Activated naive CD4-positive, alpha-beta T cell treated with anti-CD3 and anti-CD28 coated beads, Interleukin-2, amount 50 U/mL, for 16 hours (primary cell): ENCODE measurements around the gene STMP1.
"Not testable (repeated sequence)": the region's sequence is repeated elsewhere in the genome, so short reads cannot be mapped to it uniquely, and the experiment has no call there.

Experiments
- DNase-seq: peaks from one replicate; pipeline ENCODE4 v3.0.0-alpha.2; 2020

STMP1 gene

DNA sequence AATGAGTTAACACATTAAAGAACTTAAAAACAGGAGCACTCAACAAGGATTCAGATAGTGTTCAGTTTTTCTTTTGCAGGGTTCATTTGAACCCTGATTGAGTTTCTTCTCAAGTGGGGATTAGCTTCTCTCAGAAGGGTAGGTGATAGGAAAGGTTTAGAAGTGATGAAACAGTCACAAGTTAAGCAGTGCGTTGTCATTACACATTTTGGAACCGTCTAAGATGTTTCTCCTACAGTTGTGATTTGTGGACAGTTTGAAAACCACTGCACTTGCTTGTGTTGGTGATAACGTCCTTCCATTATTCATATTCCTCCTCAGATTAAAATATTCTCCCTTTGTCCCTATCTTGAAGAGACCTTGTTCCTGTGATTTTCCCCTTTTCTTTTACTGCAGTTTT is 2.7 kb downstream of the STMP1 start:
- DNase-seq: no peak

DNA sequence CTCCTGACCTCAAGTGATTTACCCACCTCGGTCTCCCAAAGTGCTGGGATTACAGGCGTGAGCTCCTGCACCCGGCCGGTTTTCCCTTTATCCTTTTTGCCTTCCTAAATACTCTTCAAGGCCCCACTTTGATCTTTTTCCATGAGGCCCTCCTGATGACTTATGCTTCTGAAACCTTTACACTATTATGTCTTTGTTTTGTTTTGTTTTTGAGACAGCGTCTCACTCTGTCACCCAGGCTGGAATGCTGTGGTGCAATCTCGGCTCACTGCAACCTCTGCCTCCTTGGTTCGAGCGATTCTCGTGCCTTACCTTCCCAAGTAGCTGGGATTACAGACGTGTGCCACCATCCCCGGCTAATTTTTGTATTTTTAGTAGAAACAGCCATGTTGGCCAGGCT is 3.8 kb downstream of the STMP1 start:
- DNase-seq: no peak

DNA sequence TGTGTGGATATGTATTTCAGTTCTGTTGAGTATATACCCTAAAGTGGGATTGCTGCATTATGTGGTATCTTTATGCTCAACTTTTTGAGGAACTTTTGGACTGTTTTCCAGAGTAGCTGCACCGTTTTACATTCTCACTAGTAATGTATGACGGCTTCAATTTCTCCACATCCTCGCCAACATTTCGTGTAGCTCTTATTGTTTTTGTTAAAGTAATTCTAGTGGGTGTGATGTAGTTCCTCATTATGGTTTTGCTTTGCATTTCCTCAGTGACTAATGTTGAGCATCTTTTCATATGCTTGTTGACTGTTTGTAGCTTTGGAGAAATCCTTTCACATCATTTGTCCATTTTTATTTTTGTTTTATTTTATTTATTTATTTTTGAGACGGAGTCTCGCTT is 4.5 kb downstream of the STMP1 start:
- DNase-seq: no peak

DNA sequence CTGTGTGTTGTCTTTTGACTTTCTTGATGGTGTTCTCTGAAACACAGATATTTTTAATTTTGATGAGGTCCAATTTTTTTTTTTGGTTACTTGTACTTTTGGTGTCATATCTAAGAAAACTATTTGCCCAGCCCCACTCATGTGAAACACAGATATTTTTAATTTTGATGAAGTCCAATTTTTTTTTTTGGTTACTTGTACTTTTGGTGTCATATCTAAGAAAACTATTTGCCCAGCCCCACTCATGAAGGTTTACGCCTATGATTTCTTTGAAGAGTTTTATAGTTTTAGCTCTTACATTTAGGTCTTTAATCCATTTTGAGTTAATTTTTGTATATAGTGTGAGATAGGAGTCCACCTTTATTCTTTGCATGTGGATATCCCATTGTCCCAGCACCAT is 5.3 kb downstream of the STMP1 start:
- not testable (repeated sequence) for DNase-seq

DNA sequence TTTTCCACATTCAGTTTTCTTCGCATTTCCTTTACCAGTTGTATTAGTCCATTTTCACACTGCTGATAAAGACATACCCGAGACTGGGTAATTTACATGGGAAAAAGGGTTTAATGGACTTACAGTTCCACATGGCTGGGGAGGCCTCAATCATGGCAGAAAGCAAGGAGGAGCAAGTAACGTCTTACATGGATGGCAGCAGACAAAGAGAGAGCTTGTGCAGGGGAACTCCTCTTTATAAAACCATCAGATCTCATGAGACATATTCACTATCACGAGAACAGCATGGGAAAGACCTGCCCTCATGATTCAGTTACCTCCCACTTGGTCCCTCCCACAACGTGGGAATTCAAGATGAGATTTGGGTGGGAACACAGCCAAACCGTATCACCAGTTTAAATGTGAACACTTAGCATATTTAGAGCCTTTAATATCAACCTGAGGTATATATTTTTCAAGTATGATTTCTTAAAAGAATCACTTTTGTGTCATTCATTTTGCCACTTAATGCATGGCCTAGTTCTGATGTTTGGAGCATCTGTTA is 6.6 kb downstream of the STMP1 start:
- DNase-seq: not testable (repeated sequence)

- DNase-seq: no peak
Observed at GRCh38 chr7:135669774-135670173, 7.5 kb downstream of the STMP1 start.

DNA sequence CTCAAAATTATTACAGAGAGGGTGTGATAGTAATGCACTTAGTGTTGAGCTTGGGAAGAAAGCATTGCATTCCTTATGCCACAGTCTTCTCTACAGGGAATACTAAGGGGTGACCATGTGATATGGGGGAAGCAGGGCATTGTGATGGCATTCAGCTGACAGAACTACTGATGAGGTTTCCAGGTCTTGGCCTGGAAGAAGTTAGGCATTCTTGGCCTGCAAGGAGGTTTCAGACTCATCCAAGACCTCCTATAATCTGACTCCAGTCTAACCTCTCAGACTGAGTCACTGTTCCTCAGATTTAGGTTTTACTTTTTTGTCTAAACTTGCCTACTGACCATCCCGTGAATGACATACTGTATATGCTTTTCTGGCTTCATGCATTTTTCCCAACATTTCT is 7.9 kb downstream of the STMP1 start:
- no peak for DNase-seq

GRCh38 chr7:135672560-135673359 is 10.4 kb downstream of the STMP1 start:
- no peak for DNase-seq

DNA sequence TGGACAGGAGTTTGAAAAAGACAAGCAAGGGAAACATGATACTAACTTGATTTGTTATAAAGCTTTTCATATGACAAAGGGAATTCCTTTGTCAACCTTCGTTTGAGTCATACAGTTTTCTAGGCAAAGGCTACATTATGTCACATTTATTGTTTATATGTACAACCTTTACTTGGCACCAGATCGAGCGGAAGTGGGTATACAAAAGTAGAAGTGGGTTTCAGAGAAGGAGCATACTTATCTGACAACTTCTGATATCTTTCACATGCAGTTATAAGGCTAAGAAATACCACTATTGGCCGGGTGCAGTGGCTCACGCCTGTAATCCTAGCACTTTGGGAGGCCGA is 11.0 kb downstream of the STMP1 start:
- no peak for DNase-seq

DNA sequence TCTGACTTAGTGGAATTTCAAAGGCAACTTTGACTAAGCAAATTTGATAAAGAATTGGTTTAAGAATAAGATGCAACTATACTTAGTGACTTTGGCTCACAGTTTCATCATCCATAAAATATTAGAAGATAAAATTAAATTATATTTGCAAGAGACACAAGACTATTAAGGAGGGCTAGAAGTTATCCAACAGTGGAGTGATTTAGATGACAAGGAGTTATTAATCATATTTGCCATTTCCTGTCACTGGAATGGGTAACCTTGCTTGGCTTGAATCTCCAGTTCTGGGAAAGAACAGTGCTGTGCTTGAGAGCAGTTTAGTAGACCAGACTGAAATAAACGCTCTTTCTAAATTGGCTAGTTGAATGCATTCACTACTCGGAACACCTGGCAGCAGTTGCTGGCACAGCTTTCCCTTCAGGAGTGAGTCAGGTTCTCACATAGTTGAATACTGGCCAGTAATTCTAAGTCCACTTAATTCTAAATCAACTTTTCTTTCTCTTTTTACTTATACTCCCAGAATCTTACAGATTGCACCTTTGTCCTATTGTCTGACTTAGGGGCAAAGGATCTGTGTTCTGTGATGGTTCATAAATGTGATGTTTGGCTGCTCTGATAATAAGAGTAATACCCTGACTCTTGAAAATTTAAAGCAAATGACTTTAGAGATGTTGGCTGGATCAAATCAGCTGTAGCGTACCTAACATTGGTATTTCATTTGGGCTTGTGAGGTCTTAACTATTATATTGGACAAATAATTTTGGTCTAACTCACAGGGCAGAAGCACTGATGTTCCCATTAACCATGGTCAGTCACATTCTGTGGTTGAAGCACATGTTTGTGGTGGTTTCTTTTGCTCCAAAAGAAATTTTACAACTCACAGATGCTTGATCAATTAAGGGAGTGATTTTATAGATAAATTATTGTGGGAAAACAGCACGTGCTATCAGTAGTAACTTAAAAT is 16.6 kb downstream of the STMP1 start:
- no peak for DNase-seq

- DNase-seq: no peak
Observed at GRCh38 chr7:135681762-135682161, 19.4 kb downstream of the STMP1 start.

DNA sequence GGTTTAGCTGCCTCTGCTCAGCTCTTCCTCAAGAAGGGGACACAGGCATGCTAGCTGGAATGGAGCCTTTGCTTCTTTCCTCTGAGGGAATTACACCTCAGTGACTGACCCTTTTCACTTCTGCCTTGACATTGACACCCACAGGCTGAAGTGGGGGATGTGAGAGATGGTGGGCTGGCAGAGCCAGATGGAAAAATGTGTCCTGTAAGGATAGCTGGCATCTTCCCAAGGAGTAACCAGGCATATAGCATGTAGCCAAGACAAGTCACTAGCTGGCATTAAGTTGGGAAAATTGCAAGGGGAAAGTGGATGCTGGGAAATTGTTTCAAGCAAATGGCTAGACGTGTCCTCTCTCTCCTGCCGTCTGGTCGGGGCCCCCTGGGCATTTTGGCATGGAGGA is 19.9 kb downstream of the STMP1 start:
- no peak for DNase-seq

DNA sequence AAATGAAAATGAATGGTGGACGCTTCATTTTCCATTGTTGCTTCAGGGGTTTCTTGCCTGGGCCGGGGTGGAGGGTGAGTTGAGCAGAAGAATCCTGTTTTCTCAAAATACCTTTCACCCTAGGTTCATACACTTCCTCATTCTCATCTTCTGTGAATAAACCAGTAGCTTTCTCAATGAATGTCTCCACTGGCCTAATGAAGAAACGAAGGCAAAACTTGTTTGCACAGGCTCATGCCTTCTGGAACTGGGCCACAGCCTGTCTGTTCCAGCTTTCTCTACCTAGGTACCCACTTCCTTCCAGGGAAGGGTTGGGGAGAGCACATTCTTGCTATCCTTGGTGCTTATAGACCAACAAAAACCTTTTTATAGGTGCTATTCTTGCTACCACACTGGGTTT is 21.3 kb downstream of the STMP1 start:
- DNase-seq: no peak

DNA sequence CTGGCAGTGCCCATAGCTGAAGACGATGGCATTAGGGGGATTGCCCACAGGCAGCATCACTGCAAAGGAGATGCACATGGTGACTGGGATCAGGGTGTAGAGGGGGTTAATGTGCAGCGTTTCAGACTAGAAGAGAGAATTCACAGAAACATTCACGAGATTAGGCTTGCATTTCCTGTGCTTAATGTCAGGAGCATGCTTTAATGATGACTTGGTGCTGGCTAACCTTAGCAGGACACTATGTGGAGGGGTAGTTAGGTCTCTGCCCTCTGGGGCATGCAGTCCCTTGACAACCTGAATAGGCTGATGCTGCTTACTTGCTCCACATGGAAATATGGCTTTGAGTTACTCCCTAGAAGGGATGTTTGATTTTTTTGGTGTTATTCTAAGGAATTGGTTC is 21.8 kb downstream of the STMP1 start:
- no peak for DNase-seq

DNA sequence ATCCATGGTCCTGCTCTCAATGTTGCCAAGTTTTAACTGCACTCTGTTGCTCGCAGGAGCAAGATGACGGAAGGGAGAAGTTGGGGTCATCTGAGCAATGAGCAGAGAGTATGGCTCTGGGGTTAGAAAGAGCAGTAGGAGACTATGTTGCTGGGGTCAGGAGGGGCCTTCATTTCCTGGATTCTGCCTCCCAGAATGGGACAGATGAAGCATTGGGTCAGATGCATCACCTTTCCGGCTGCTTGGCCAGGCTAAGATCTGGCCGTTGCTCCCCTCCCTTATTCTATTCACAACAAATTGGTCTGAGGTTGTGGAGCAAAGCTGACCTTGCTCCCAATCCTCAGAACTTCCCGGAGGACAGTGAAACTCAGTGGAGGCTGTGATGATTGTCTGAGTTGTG is 22.4 kb downstream of the STMP1 start:
- DNase-seq: no peak

- DNase-seq: no peak
Observed at GRCh38 chr7:135685306-135686084, 23.2 kb downstream of the STMP1 start.

DNA sequence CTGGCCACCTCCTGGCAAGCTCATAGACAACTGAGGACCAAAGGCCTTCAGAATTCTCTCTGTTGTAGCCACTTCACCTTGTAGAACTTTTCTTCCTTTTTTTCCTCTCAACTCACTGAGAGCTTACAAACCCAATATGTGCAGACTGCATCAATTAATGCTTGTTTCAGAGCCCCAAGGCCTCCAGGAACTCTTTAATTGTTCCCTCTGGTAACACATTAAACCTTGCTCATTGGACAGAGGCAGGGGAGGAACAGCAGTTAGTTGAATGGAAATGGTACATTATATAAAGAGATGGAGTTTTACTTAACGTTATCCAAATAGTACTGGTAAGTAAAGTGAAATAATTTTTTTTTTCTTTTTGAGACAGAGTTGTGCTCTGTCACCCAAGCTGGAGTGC is 25.2 kb downstream of the STMP1 start:
- DNase-seq: no peak

DNA sequence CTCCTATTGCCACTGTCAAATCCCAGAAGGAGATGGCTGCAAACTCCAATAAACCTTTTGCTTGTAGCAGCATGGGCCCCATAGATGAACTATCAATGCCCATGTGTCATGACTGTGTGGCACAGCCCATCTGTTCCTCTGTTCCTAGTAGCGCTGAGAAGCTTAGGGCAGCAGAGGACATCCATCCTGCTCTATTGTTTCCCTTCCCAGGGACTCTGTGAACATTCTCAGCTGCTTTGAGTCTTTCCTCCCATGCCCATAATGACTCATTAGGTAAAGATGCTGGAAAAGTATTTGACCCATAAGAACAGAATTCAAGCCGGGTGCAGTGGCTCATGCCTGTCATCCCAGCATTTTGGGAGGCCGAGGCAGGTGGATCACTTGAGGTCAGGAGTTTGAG is 28.3 kb downstream of the STMP1 start:
- DNase-seq: no peak

DNA sequence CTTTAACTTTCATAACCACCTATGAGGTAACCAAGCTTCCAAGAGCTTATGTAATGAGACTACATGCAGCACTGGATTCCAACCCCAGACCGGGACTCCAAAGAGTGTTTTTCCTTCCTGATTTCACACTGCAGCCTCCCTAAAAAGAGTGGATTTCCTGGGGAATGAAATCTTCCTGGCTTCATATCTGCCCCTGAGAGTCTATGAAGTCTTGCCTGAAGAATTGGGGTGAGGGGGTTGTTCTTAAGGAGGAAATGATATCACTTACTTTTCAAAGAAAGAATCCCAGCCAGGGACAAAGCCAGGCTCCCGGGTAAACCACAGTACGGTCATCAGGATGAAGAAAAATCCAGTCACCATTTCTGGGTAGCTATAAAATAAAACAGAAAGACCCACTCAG is 29.7 kb downstream of the STMP1 start:
- no peak for DNase-seq

DNA sequence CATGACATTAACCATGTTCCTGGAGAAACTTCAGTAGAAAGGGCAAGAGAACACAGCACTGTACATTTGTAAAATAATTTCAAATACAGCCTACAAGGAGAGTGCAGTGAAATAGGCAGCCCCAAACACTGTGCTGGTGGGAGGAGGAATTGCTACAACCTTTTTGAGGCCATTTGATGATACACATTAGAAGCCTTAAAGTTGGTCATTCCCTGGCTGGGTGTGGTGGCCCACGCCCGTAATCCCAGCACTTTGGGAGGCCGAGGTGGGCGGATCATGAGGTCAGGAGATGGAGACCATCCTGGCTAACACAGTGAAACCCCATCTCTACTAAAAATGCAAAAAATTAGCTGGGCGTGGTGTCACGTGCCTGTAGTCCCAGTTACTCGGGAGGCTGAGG is 30.3 kb downstream of the STMP1 start:
- DNase-seq: not testable (repeated sequence)

DNA sequence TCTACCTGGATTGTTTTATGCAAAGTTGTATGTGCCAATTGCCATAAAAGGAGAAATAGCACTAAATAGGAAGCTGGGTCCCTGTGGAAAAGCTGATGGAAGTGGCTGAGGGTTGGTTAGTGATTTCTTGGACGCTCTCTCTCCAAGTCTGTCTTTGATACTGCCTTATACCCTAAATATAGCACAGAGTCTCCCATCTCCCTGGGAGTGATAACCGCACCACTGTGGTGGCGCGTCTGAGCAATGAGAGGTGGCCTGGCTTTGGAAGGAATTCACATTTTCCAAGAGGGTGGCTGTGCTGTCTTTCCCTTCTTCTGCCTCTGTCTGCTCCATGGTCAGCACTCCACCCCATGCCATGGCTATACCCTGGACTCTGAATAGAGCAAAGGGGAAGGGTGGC is 31.2 kb downstream of the STMP1 start:
- DNase-seq: no peak

- DNase-seq: no peak
Observed at GRCh38 chr7:135697276-135698049, 35.1 kb downstream of the STMP1 start.
